ENCODE data around the gene UPP2. TPM values are rescaled to one million over a fixed set of nuclear protein-coding genes. Genes with fewer than 3 reads are reported as not detected.

The UPP2 gene
- total RNA-seq, 1 experiment from 2014 or later: not detected

- ChIA-PET CTCF (no interaction called here), POLR2A (ENCODE audit: unreplicated experiment) (no interaction called here)
- no peak for ATAC-seq
- peaks cover 4% of the 10 kb centered on the region for H3K27me3 ChIP-seq (ENCODE audit: low read length)
- TF ChIP-seq EZH2 (IDR thresholded peaks at IDR 0.05; ENCODE audit: low read length, unreplicated experiment) (no peak), EZH2phosphoT487 (IDR thresholded peaks at IDR 0.05; ENCODE audit: borderline replicate concordance, low read length) (no peak)
- TF ChIP-seq, protein P1, sequence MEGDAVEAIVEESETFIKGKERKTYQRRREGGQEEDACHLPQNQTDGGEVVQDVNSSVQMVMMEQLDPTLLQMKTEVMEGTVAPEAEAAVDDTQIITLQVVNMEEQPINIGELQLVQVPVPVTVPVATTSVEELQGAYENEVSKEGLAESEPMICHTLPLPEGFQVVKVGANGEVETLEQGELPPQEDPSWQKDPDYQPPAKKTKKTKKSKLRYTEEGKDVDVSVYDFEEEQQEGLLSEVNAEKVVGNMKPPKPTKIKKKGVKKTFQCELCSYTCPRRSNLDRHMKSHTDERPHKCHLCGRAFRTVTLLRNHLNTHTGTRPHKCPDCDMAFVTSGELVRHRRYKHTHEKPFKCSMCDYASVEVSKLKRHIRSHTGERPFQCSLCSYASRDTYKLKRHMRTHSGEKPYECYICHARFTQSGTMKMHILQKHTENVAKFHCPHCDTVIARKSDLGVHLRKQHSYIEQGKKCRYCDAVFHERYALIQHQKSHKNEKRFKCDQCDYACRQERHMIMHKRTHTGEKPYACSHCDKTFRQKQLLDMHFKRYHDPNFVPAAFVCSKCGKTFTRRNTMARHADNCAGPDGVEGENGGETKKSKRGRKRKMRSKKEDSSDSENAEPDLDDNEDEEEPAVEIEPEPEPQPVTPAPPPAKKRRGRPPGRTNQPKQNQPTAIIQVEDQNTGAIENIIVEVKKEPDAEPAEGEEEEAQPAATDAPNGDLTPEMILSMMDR (conservative IDR thresholded peaks at IDR 0.05; ENCODE audit: low read depth, low read length): no peak
- no peak overlapping the region for H3K27ac ChIP-seq (ENCODE audit: low read length)
- H3K79me2 ChIP-seq (ENCODE audit: low read length): no peaks in the 10 kb centered on the region
- H3K9me3 ChIP-seq (ENCODE audit: low read length): no peaks in the 10 kb centered on the region
- BruUV-seq (replicated peaks): no TSS peak
- H3K36me3 ChIP-seq (ENCODE audit: low read depth, low read length): no peaks in the 10 kb centered on the region
- no peak overlapping the region for H2AFZ ChIP-seq (ENCODE audit: low read length)
- H3K9me2 ChIP-seq (replicated peaks; ENCODE audit: low read length): no peaks in the 10 kb centered on the region
- no peak overlapping the region for H3K9ac ChIP-seq (ENCODE audit: low read length)
- no peak for DNase-seq
- H3F3A ChIP-seq (ENCODE audit: low read length, unreplicated experiment): no peaks in the 10 kb centered on the region
- no peak overlapping the region for H3K4me2 ChIP-seq (ENCODE audit: low read length)
- H4K20me1 ChIP-seq (ENCODE audit: low read length): no peaks in the 10 kb centered on the region
- peaks cover 15% of the 10 kb centered on the region for H3K4me1 ChIP-seq (ENCODE audit: insufficient read depth, low read length)
- intact Hi-C loops (cut with micrococcal nuclease): loop anchor here (2.0 to 5.0 kb wide), 3 partner anchors 284 to 576 kb away; no protein-coding TSS in a partner anchor
- H3K4me3 ChIP-seq (ENCODE audit: low read length): no peak overlapping the region
Observed at GRCh38 chr2:158178646-158179045, 77.0 kb downstream of the UPP2 start.

DNA sequence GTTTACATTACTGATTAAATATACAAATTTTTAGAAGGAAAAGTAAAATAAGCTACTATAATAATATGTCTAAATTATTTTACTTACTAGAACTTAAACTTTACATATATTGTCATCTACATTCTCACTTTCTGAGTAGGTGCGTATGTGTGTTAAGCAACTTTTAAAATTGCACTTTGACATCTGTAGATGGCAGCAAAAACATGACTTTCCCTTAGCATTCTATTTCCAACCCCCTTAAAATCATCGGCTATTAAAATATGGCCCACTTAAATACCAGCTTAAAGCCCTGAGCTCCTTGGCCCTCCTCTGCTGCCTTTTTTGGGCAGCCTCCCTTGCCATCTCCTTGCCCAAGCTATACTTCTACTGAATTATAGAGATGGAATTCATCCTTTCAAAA lies 78.0 kb downstream of the UPP2 start:
- POLR2A ChIA-PET (ENCODE audit: unreplicated experiment): no interaction called here

GRCh38 chr2:158181171-158181570 lies 79.5 kb downstream of the UPP2 start:
- H3K27ac ChIP-seq (ENCODE audit: low read length): no peak overlapping the region
- no peaks in the 10 kb centered on the region for H3F3A ChIP-seq (ENCODE audit: low read length, unreplicated experiment)
- H2AFZ ChIP-seq (ENCODE audit: low read length): no peak overlapping the region
- H3K9ac ChIP-seq (ENCODE audit: low read length): no peak overlapping the region
- ChIA-PET POLR2A (ENCODE audit: unreplicated experiment) (no interaction called here), CTCF (no interaction called here)
- no peaks in the 10 kb centered on the region for H4K20me1 ChIP-seq (ENCODE audit: low read length)
- H3K4me2 ChIP-seq (ENCODE audit: low read length): peak overlapping the region; percentile 25; the same call in 1 of the 2 replicates
- peaks cover 4% of the 10 kb centered on the region for H3K27me3 ChIP-seq (ENCODE audit: low read length)
- no peaks in the 10 kb centered on the region for H3K9me2 ChIP-seq (replicated peaks; ENCODE audit: low read length)
- peak; percentile 82 for ATAC-seq
- H3K36me3 ChIP-seq (ENCODE audit: low read depth, low read length): no peaks in the 10 kb centered on the region
- intact Hi-C loops (cut with micrococcal nuclease): loop anchor here (10.0 kb wide), 1 partner anchor 146 kb away; no protein-coding TSS in a partner anchor
- no peaks in the 10 kb centered on the region for H3K79me2 ChIP-seq (ENCODE audit: low read length)
- DNase-seq: peak; percentile 78
- TF ChIP-seq EZH2phosphoT487 (IDR thresholded peaks at IDR 0.05; ENCODE audit: borderline replicate concordance, low read length): no peak
- no peak for TF ChIP-seq EZH2 (IDR thresholded peaks at IDR 0.05; ENCODE audit: low read length, unreplicated experiment)
- TF ChIP-seq, protein P1 (conservative IDR thresholded peaks at IDR 0.05; ENCODE audit: low read depth, low read length): no peak
- no peaks in the 10 kb centered on the region for H3K9me3 ChIP-seq (ENCODE audit: low read length)
- no peak overlapping the region for H3K4me3 ChIP-seq (ENCODE audit: low read length)
- H3K4me1 ChIP-seq (ENCODE audit: insufficient read depth, low read length): peaks cover 28% of the 10 kb centered on the region
- no TSS peak for BruUV-seq (replicated peaks)

More for the DNA sequence above, 78.0 kb downstream of the UPP2 start:
- no peaks in the 10 kb centered on the region for H3F3A ChIP-seq (ENCODE audit: low read length, unreplicated experiment)
- H3K4me2 ChIP-seq (ENCODE audit: low read length): no peak overlapping the region
- H3K27ac ChIP-seq (ENCODE audit: low read length): no peak overlapping the region
- peaks cover 23% of the 10 kb centered on the region for H3K4me1 ChIP-seq (ENCODE audit: insufficient read depth, low read length)
- ATAC-seq (peak; percentile 64), DNase-seq (peak; percentile 45)
- H2AFZ ChIP-seq (ENCODE audit: low read length): no peak overlapping the region
- H3K4me3 ChIP-seq (ENCODE audit: low read length): no peak overlapping the region
- H3K36me3 ChIP-seq (ENCODE audit: low read depth, low read length): no peaks in the 10 kb centered on the region
- H3K9ac ChIP-seq (ENCODE audit: low read length): no peak overlapping the region
- H3K9me2 ChIP-seq (replicated peaks; ENCODE audit: low read length): no peaks in the 10 kb centered on the region
- no peaks in the 10 kb centered on the region for H4K20me1 ChIP-seq (ENCODE audit: low read length)
- BruUV-seq (replicated peaks): no TSS peak
- intact Hi-C loops (cut with micrococcal nuclease): loop anchor here (2.0 to 10.0 kb wide), 4 partner anchors 145 to 575 kb away; no protein-coding TSS in a partner anchor
- no peaks in the 10 kb centered on the region for H3K79me2 ChIP-seq (ENCODE audit: low read length)
- H3K27me3 ChIP-seq (ENCODE audit: low read length): peaks cover 4% of the 10 kb centered on the region
- TF ChIP-seq EZH2 (IDR thresholded peaks at IDR 0.05; ENCODE audit: low read length, unreplicated experiment): no peak
- TF ChIP-seq, protein P1 (conservative IDR thresholded peaks at IDR 0.05; ENCODE audit: low read depth, low read length): peak; percentile 64
- no peak for TF ChIP-seq EZH2phosphoT487 (IDR thresholded peaks at IDR 0.05; ENCODE audit: borderline replicate concordance, low read length)
- no peaks in the 10 kb centered on the region for H3K9me3 ChIP-seq (ENCODE audit: low read length)
- CTCF ChIA-PET: interaction anchor here (0.7 kb wide), 1 partner anchor 567 kb away, joined by 3 read pairs; no protein-coding TSS in a partner anchor

All from PC-3 (cell line).